ENCODE data around the gene BPIFB6. TPM values are rescaled to one million over a fixed set of nuclear protein-coding genes. Genes with fewer than 3 reads are reported as not detected.

Gene BPIFB6
- polyA plus RNA-seq, 1 of the 3 experiments (the other 2 are of a cell fraction): not detected

GRCh38 chr20:33014336-33015113, 16.9 kb upstream of the BPIFB6 start (continued):
- TF ChIP-seq IRF3 (IDR thresholded peaks at IDR 0.05; ENCODE audit: low read depth, low read length): no peak
- TF ChIP-seq, protein P1, sequence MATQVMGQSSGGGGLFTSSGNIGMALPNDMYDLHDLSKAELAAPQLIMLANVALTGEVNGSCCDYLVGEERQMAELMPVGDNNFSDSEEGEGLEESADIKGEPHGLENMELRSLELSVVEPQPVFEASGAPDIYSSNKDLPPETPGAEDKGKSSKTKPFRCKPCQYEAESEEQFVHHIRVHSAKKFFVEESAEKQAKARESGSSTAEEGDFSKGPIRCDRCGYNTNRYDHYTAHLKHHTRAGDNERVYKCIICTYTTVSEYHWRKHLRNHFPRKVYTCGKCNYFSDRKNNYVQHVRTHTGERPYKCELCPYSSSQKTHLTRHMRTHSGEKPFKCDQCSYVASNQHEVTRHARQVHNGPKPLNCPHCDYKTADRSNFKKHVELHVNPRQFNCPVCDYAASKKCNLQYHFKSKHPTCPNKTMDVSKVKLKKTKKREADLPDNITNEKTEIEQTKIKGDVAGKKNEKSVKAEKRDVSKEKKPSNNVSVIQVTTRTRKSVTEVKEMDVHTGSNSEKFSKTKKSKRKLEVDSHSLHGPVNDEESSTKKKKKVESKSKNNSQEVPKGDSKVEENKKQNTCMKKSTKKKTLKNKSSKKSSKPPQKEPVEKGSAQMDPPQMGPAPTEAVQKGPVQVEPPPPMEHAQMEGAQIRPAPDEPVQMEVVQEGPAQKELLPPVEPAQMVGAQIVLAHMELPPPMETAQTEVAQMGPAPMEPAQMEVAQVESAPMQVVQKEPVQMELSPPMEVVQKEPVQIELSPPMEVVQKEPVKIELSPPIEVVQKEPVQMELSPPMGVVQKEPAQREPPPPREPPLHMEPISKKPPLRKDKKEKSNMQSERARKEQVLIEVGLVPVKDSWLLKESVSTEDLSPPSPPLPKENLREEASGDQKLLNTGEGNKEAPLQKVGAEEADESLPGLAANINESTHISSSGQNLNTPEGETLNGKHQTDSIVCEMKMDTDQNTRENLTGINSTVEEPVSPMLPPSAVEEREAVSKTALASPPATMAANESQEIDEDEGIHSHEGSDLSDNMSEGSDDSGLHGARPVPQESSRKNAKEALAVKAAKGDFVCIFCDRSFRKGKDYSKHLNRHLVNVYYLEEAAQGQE (IDR thresholded peaks at IDR 0.05; ENCODE audit: low read depth, low read length): no peak
- TF ChIP-seq EP300 (IDR thresholded peaks at IDR 0.05; ENCODE audit: borderline replicate concordance in 1 of 2, low read depth in 1 of 2, low read length in 1 of 2): no peak
- no peak for TF ChIP-seq ZBTB33 (IDR thresholded peaks at IDR 0.05; ENCODE audit: borderline replicate concordance, low read depth)

GRCh38 chr20:33015114-33015484, 16.3 kb upstream of the BPIFB6 start:
- no peak for DNase-seq
- no peaks in the 10 kb centered on the region for H3K9me3 ChIP-seq
- H4K20me1 ChIP-seq (ENCODE audit: insufficient read depth): no peaks in the 10 kb centered on the region
- H3K9me2 ChIP-seq: no peaks in the 10 kb centered on the region
- H3K4me2 ChIP-seq: no peak overlapping the region
- H3K4me1 ChIP-seq (ENCODE audit: control insufficient read depth in 1 of 2, insufficient read depth in 2 of 2, low read depth in 1 of 2, low read length in 1 of 2): no peaks in the 10 kb centered on the region
- no peaks in the 10 kb centered on the region for H3K36me3 ChIP-seq (replicated peaks in 1 of 2; ENCODE audit: control insufficient read depth in 1 of 2, insufficient read depth in 2 of 2, low read length in 1 of 2)
- no peak overlapping the region for H3K9ac ChIP-seq
- CTCF ChIA-PET: interaction anchor here (0.9 to 1.5 kb wide), 3 partner anchors 10 to 19 kb away, joined by 3 read pairs; partner anchors contain the start of gene SUN5
- no peak overlapping the region for H3K4me3 ChIP-seq (ENCODE audit: low read depth in 2 of 2, low read length in 1 of 2)
- POLR2A ChIA-PET: no interaction called here
- peaks cover 59% of the 10 kb centered on the region for H3K27me3 ChIP-seq (ENCODE audit: insufficient read depth)
- no peak overlapping the region for H3K27ac ChIP-seq (ENCODE audit: low read depth in 2 of 2, low read length in 1 of 2)
- TF ChIP-seq RXRA (IDR thresholded peaks at IDR 0.05; ENCODE audit: borderline replicate concordance, low read depth): no peak
- no peak for TF ChIP-seq SMC3 (IDR thresholded peaks at IDR 0.05; ENCODE audit: low read depth, low read length)
- no peak for TF ChIP-seq TAF1 (IDR thresholded peaks at IDR 0.05; ENCODE audit: borderline replicate concordance, low read depth, low read length)
- TF ChIP-seq GATA2 (CRISPR knock-in tag; IDR thresholded peaks at IDR 0.05): no peak
- TF ChIP-seq, protein P2, sequence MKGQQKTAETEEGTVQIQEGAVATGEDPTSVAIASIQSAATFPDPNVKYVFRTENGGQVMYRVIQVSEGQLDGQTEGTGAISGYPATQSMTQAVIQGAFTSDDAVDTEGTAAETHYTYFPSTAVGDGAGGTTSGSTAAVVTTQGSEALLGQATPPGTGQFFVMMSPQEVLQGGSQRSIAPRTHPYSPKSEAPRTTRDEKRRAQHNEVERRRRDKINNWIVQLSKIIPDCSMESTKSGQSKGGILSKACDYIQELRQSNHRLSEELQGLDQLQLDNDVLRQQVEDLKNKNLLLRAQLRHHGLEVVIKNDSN (IDR thresholded peaks at IDR 0.05; ENCODE audit: borderline replicate concordance, low read depth): no peak
- no peak for TF ChIP-seq POLR2AphosphoS5 (IDR thresholded peaks at IDR 0.05; ENCODE audit: low read depth, low read length)
- no peak for TF ChIP-seq ZBTB33 (IDR thresholded peaks at IDR 0.05; ENCODE audit: borderline replicate concordance, low read depth)
- no peak for TF ChIP-seq FOXJ3 (CRISPR knock-in tag; IDR thresholded peaks at IDR 0.05)
- no peak for TF ChIP-seq ELF1 (IDR thresholded peaks at IDR 0.05)
- no peaks in the 10 kb centered on the region for H3K79me2 ChIP-seq (ENCODE audit: insufficient read depth)
- no peak overlapping the region for H2AFZ ChIP-seq (ENCODE audit: low read depth)
- H3F3A ChIP-seq (replicated peaks; ENCODE audit: insufficient read depth): no peaks in the 10 kb centered on the region
- 37% methylated on average over 10 of the region's 10 CpGs for WGBS (ENCODE audit: low lambda C conversion rate)

All from SK-N-SH (cell line).